Right lobe of liver (tissue), 4 donors: ENCODE results near the gene FUCA2.

Source experiments
- POLR2A ChIP-seq: fragments of 450-650 bp; IDR thresholded peaks from one replicate; pipeline ENCODE4 v1.6.1; 2017; ENCODE audit warnings: antibody characterized with exemption, mild to moderate bottlenecking
- TF ChIP-seq, protein P1 (sequence below), 4 donors: fragments of 200-600 bp in 3 of 4; fragments of 450-650 bp in 1 of 4; IDR thresholded peaks; one replicate each; pipeline versions ENCODE4 v1.5.1 to v1.8.0; 2016 to 2022; ENCODE audit warnings: antibody characterized with exemption in 4 of 4, mild to moderate bottlenecking in 2 of 4
- donor health status: DM: no; HTN: no; CAD: no.
- donor health status: DM: no; HTN: no; CAD: no.
- donor health status: DM: no; HTN: yes; CAD: no.

DNA sequence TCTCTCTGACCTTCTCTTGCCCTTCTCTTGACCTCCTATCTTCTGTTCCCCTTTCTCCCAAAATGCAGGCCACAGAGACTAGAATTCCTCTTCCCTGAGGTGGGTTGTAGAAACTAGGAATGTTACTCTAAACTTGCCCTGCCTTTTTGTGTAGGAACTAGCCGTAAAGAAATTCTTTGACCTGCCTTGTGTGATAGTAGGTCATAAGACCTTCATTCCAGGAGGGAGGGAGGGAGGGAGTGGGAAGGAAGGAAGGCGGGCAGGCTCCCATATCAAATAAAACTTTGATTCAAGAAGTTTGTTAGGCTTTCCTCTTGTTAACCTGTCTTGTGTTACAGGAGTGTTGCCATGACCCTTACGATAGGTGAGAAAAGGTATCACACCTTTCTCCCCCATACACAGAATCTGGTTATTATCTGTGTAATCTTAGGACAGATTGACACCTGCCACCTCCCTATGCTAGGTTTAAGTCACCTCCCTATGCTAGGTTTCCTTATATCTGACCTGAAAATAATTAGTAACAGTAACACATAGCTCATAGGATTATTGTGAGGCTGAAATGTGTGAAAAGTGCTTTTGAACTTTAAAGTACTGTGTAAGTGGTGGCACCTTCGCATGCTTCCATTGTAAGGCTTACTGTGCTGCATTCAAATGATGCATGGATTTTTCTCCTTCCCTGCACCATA, 32.6 kb upstream of the FUCA2 start:
- TF ChIP-seq, protein P1, sequence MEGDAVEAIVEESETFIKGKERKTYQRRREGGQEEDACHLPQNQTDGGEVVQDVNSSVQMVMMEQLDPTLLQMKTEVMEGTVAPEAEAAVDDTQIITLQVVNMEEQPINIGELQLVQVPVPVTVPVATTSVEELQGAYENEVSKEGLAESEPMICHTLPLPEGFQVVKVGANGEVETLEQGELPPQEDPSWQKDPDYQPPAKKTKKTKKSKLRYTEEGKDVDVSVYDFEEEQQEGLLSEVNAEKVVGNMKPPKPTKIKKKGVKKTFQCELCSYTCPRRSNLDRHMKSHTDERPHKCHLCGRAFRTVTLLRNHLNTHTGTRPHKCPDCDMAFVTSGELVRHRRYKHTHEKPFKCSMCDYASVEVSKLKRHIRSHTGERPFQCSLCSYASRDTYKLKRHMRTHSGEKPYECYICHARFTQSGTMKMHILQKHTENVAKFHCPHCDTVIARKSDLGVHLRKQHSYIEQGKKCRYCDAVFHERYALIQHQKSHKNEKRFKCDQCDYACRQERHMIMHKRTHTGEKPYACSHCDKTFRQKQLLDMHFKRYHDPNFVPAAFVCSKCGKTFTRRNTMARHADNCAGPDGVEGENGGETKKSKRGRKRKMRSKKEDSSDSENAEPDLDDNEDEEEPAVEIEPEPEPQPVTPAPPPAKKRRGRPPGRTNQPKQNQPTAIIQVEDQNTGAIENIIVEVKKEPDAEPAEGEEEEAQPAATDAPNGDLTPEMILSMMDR (IDR thresholded peaks at IDR 0.05): no peak
- TF ChIP-seq POLR2A: no peak
